Loucy (cell line): ENCODE measurements around the gene KDR.

Experiments
- CTCF ChIP-seq: fragments of 200-600 bp; sonication (generic); conservative IDR thresholded peaks from 2 replicates; pipeline ENCODE4 v1.5.1; 2014; ENCODE audit warnings: mild to moderate bottlenecking, antibody characterized with exemption, low read length
- EZH2phosphoT487 ChIP-seq: fragments of 200-600 bp; IDR thresholded peaks from 2 replicates; pipeline ENCODE4 v1.6.1; 2018; ENCODE audit warnings: antibody characterized with exemption, mild to moderate bottlenecking, moderate library complexity, borderline replicate concordance

GRCh38 chr4:55087913-55088260, 37.5 kb downstream of the KDR start:
- TF ChIP-seq CTCF (no peak), EZH2phosphoT487 (no peak)
